ENCODE data around the gene IL36G. TPM values are rescaled to one million over a fixed set of nuclear protein-coding genes. Genes with fewer than 3 reads are reported as not detected.

Gene IL36G
- total and polyA plus RNA-seq, 2 experiments from 2014 or later = not detected

DNA sequence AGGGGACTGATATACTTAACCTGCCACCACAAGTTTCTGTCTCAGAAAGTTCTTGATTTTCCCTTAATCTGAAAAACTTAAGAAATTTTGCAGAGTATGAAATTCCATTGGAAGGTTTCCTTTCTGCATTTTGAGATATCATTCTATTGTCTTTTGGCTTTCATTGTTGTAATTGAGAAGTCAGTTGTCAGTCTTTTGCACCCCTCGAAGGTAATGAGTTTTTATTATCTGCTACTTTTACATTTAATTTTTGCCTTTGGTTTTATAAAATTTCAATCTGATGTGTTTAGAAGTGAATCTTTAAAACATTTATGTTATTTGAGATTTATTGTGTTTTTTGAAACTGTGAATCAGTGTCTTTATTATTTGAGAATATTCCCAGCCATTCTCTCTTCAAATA lies 22.6 kb downstream of the IL36G start (continued):
- TF ChIP-seq, protein P1, sequence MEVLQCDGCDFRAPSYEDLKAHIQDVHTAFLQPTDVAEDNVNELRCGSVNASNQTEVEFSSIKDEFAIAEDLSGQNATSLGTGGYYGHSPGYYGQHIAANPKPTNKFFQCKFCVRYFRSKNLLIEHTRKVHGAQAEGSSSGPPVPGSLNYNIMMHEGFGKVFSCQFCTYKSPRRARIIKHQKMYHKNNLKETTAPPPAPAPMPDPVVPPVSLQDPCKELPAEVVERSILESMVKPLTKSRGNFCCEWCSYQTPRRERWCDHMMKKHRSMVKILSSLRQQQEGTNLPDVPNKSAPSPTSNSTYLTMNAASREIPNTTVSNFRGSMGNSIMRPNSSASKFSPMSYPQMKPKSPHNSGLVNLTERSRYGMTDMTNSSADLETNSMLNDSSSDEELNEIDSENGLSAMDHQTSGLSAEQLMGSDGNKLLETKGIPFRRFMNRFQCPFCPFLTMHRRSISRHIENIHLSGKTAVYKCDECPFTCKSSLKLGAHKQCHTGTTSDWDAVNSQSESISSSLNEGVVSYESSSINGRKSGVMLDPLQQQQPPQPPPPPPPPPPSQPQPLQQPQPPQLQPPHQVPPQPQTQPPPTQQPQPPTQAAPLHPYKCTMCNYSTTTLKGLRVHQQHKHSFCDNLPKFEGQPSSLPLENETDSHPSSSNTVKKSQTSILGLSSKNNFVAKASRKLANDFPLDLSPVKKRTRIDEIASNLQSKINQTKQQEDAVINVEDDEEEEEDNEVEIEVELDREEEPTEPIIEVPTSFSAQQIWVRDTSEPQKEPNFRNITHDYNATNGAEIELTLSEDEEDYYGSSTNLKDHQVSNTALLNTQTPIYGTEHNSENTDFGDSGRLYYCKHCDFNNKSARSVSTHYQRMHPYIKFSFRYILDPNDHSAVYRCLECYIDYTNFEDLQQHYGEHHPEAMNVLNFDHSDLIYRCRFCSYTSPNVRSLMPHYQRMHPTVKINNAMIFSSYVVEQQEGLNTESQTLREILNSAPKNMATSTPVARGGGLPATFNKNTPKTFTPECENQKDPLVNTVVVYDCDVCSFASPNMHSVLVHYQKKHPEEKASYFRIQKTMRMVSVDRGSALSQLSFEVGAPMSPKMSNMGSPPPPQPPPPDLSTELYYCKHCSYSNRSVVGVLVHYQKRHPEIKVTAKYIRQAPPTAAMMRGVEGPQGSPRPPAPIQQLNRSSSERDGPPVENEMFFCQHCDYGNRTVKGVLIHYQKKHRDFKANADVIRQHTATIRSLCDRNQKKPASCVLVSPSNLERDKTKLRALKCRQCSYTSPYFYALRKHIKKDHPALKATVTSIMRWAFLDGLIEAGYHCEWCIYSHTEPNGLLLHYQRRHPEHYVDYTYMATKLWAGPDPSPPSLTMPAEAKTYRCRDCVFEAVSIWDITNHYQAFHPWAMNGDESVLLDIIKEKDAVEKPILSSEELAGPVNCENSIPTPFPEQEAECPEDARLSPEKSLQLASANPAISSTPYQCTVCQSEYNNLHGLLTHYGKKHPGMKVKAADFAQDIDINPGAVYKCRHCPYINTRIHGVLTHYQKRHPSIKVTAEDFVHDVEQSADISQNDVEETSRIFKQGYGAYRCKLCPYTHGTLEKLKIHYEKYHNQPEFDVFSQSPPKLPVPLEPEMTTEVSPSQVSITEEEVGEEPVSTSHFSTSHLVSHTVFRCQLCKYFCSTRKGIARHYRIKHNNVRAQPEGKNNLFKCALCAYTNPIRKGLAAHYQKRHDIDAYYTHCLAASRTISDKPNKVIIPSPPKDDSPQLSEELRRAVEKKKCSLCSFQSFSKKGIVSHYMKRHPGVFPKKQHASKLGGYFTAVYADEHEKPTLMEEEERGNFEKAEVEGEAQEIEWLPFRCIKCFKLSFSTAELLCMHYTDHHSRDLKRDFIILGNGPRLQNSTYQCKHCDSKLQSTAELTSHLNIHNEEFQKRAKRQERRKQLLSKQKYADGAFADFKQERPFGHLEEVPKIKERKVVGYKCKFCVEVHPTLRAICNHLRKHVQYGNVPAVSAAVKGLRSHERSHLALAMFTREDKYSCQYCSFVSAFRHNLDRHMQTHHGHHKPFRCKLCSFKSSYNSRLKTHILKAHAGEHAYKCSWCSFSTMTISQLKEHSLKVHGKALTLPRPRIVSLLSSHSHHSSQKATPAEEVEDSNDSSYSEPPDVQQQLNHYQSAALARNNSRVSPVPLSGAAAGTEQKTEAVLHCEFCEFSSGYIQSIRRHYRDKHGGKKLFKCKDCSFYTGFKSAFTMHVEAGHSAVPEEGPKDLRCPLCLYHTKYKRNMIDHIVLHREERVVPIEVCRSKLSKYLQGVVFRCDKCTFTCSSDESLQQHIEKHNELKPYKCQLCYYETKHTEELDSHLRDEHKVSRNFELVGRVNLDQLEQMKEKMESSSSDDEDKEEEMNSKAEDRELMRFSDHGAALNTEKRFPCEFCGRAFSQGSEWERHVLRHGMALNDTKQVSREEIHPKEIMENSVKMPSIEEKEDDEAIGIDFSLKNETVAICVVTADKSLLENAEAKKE (CRISPR knock-in tag; IDR thresholded peaks at IDR 0.05) = no peak

DNA sequence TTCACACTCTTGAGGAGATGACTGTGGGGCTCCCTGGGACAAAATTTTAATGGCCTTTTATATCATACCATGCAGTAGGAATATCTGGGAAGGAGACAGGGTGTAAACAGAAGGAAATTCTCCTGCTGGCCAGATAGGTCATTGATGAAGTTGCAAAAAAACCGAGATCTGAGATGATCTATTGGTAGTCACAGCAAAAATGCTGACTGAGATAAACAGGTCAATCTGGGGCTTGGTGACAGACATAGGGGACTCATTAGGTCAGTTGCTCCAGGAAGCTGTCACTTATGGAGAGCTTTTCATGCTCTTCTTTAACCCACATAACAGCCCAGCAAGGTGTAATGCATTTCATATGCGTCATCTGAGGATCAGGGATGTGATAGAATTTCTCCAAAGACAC lies 24.9 kb downstream of the IL36G start:
- TF ChIP-seq EZH2phosphoT487 (IDR thresholded peaks at IDR 0.05; ENCODE audit: unreplicated experiment) = no peak
- TF ChIP-seq EZH2 (IDR thresholded peaks at IDR 0.05; ENCODE audit: low read depth, unreplicated experiment) = no peak
- TF ChIP-seq, protein P2, sequence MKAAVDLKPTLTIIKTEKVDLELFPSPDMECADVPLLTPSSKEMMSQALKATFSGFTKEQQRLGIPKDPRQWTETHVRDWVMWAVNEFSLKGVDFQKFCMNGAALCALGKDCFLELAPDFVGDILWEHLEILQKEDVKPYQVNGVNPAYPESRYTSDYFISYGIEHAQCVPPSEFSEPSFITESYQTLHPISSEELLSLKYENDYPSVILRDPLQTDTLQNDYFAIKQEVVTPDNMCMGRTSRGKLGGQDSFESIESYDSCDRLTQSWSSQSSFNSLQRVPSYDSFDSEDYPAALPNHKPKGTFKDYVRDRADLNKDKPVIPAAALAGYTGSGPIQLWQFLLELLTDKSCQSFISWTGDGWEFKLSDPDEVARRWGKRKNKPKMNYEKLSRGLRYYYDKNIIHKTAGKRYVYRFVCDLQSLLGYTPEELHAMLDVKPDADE (IDR thresholded peaks at IDR 0.05) = no peak
- H3K79me2 ChIP-seq (replicated peaks; ENCODE audit: insufficient read depth) = no peaks in the 10 kb centered on the region
- H3K27me3 ChIP-seq (ENCODE audit: insufficient read depth) = no peaks in the 10 kb centered on the region
- DNase-seq (ENCODE audit: low spot score) (no peak), ATAC-seq (no peak)
- H2AFZ ChIP-seq = no peak overlapping the region
- H3K36me3 ChIP-seq (ENCODE audit: insufficient read depth) = no peaks in the 10 kb centered on the region
- Mint-ChIP-seq H3K27me3 (ENCODE audit: insufficient read depth, low read depth, poor library complexity) (peaks cover 2% of the 10 kb centered on the region), H3K4me3 (no peak overlapping the region), H3K4me1 (no peaks in the 10 kb centered on the region), H3K9me3 (peaks cover 36% of the 10 kb centered on the region), H3K27ac (no peak overlapping the region), H3K36me3 (ENCODE audit: low read depth) (peaks cover 7% of the 10 kb centered on the region; the same call in 1 of the 3 replicates)
- no peak overlapping the region for H3K4me2 ChIP-seq
- H3K4me3 ChIP-seq = no peak overlapping the region
- H3K4me1 ChIP-seq (ENCODE audit: insufficient read depth) = no peaks in the 10 kb centered on the region
- no peaks in the 10 kb centered on the region for H3K9me2 ChIP-seq (ENCODE audit: insufficient read depth)
- no peaks in the 10 kb centered on the region for H3F3A ChIP-seq (replicated peaks; ENCODE audit: low read depth)
- no peak overlapping the region for H3K27ac ChIP-seq (ENCODE audit: low read depth)
- H4K20me1 ChIP-seq (replicated peaks; ENCODE audit: insufficient read depth) = no peaks in the 10 kb centered on the region

All from GM23338 (cell line).